NCI-H1105 treated with DMSO at 0.1 percent for 48 hours (cell line): ENCODE data around the gene PANK3.
"Not testable (repeated sequence)": the region's sequence is repeated elsewhere in the genome, so short reads cannot be mapped to it uniquely, and the experiment has no call there.

ENCODE experiments used
- DNase-seq: peaks from one replicate; lab custom pipeline; 2025; lab: John Stamatoyannopoulos, UW

PANK3 gene

DNA sequence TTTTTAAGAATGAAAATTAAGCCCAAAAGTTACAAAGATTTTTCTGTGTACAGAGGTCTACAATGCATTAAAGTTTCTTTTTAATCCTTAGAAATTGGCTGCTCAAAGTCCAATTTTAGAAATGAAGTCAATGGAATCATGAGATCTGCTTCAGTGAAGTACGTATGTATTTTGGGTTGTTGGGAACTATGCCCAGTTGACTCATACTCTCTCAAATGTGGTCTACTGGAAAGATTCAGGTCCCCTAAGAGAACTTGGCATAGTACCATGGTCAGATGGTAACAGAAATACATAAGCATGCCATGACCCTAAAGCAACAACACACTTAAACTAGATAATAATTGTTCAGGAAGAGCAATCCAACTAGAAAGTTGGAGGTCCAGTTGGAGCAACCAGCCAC is 27.0 kb downstream of the PANK3 start:
- no peak for DNase-seq

DNA sequence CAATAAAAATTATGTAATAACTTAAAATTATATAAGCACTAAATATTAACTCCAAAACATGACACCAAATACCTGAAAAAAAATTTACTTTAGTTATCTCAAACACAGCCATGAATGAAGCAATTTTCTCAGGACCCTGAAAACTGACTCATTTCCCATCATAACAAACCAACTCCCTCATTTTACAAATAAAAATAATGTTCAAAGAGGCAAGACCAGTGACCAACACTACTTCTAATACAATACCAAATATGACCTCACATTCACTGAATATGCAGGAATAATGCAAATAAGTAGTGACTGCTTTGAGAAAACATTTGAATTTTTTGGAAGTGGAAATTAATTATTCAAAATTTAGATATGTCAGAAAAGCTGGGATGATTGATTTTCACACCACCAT is 28.5 kb downstream of the PANK3 start:
- DNase-seq: no peak

DNA sequence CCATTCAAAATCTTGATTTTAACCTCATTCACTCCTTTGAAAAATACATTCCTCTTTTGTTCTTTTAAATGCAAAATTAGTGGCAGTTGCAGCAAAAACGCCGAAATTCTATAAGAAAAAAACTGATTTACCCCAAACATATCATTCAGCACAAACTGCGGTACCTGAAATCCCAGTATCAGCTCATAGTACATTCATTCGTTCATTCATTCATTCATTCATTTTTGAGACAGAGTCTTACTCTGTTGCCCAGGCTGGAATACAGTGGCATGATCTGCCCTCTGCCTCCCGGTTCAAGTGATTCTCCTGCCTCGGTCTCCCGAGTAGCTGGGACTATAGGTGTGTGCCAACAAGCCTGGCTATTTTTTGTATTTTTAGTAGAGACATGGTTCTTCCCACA is 29.6 kb downstream of the PANK3 start:
- no peak for DNase-seq

DNA sequence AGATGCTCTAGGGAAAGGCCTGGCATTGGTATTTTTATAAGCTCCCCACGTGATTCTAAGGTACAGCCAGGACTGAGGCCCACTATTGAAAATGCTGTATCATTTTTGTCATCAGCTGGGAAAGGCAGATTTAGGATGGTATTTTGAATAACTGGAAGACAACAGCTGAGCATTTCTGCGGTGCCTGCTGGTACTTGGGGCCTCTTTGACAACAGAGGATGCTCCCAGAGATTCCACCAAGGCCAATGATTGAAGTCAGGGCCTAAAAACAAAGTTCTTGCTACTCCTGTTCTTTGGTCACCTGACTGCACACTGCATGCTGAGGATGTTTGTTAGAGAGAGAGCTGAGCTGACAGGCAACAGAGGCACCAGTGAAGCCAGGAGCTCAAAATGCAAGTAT is 42.0 kb downstream of the PANK3 start:
- no peak for DNase-seq

DNA sequence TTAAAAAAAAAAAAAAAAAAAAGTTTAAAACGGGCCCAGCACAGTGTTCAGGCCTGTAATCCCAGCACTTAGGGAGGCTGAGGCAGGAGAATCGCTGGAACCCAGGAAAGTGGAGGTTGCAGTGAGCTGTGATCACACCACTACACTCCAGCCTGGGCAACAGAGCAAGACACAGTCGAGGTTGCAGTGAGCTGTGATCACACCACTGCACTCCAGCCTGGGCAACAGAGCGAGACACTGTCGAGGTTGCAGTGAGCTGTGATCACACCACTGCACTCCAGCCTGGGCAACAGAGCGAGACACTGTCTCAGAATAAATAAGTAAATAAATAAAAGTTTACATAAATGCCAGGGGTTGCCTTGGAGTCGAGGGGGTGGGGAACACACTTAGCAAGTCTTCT is 44.8 kb downstream of the PANK3 start:
- not testable (repeated sequence) for DNase-seq

DNA sequence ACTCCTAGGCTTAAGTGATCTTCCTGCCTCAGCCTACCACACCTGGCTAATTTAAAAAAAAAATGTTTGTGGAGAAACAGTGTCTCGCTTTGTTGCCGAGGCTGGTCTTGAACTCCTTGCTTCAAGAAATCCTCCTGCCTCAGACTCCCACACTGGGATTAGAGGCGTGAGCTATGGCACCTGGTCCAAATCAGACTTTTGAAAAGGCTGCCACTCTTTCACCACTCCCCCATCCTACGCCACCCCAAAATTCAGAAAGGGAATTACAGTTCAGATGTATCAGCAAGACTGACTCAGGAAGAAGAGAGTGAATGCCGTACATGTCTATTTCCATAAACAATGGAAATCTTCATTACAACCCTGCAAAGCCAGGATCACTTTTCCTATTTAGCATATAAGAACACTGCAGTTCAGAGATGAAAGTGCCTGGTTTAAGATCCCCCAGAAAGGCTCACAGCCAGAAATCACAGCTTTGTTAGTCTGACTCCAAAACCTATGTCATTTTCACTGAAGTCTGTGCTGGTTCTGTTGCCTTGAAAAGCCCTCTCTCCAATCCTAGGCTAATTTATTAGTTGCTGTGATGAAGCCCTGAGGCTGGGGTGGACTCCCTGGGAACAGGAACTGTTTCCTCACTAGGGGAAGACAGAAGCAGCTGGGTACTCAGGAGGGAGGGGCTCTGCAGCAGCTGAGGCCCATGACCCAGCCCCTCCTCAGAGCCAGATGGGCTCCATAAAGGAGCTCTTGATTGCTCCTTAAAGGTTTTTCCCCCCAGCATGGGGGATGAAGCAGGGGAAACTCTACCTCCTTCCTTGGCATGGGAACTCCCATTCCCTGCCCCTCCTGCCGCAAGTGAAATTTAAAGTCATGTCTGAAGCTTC is 46.9 kb downstream of the PANK3 start:
- no peak for DNase-seq

DNA sequence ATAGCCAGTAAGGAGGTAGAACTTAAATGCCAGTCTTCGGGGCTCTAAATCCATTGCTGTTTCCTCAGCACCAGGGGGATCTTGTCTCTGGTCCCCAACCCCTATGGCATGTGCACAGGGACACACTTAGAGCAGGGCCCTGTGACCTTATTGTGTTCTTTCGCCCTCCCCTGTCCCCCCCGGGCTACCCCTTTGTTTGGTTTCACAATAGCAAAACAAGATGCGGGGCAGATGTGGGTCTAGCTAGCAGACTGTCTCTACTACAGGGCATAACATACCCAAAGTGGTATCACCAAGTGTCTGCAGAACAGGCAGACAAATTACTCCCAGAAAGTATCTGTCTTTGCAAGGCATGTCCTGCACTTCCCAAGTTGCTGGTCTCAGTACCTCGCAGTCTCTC is 48.0 kb downstream of the PANK3 start:
- DNase-seq: no peak

DNA sequence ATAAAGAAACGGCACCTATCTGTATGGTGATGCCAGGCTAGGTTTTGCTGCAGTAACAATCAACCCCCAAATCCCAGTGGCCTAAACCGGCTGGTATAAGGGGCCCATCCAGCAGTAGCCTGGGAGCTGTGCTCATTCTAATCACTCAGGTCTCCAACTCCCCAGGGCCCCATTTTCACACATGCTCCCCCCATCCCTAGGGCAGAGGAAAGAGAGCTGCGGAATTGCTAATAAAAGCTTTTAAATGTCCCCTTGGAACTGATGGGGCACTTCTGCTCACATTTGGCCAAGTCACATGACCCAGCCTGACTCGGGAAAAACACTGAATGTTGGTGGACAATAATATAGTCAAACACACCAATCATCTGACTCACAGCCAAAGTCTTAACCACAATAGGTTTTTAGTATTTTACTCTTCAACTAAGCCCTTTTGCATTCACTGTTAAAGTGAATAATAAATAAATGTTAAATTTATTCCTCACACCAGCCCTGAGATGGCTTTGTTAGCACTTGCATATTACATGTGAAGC is 48.5 kb downstream of the PANK3 start:
- DNase-seq: no peak

DNA sequence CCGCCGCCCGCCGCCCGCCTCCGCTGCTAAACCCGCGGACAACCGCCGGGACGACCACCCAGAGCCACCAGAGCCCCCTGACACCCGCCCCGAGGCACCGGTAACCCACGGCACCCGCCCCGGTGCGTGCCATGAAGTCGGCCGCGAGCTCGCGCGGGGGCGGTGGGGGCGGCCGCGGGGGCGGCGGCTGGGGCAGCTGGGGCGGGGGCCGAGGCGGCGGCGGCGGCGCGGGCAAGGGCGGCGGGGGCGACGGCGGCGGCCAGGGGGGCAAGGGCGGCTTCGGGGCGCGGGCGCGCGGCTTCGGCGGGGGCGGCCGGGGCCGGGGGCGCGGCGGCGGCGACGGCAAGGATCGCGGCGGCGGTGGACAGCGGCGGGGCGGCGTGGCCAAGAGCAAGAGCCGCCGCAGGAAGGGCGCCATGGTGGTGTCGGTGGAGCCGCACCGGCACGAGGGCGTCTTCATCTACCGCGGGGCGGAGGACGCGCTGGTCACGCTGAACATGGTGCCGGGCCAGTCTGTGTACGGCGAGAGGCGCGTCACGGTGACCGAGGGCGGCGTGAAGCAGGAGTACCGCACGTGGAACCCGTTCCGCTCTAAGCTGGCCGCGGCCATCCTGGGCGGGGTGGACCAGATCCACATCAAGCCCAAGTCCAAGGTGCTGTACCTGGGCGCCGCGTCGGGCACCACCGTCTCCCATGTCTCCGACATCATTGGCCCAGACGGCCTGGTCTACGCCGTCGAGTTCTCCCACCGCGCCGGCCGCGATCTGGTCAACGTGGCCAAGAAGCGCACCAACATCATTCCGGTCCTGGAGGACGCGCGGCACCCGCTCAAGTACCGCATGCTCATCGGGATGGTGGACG is 49.6 kb downstream of the PANK3 start:
- DNase-seq: peak; percentile 0

DNA sequence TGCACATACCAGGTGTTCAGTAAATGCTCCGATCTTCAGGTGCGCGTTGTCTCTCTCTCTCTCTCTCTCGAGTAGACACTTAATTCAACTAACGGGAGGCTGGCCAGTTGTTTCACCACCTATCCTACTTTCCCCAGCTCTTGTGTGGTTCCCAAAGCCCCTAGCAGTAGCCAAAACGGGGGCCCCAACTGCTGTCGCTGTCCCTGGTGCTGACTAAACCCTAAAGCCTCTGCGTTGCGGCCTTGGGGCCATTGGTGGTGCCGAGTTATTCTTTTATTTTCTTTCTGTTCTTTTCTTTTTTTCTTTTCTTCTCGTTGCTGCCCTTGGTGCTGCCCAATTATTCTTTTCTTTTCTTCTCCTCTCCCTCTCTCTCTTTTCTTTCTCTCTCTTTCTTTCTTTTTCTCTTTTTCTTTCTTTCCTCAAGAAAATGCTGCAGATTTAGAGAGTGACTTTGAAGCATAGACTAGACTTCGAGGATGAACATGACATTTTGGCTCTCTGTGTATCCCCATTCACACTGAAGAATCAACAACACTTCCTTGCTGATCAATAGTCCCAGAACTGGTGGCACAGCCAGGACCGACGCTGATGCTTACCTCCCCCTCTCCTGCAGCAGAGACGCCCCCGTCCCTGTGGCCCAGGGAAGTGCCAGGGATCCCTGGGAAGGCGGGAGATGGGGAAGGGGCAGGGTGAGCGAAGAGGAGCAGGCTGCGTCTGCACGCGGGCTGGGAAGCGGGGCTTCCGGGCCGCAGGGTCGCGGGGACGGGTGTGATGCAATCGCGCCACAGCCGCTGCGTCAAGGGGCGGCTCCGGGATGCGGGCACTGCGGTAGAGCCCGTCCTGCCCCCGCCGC is 50.4 kb downstream of the PANK3 start, which contains the start of gene FBLL1:
TSS of gene FBLL1 (plus strand) at position 785 of the 853 bp plus-strand sequence. CDS start 200 bp downstream, outside the sequence.
- peak; percentile 29 for DNase-seq

DNA sequence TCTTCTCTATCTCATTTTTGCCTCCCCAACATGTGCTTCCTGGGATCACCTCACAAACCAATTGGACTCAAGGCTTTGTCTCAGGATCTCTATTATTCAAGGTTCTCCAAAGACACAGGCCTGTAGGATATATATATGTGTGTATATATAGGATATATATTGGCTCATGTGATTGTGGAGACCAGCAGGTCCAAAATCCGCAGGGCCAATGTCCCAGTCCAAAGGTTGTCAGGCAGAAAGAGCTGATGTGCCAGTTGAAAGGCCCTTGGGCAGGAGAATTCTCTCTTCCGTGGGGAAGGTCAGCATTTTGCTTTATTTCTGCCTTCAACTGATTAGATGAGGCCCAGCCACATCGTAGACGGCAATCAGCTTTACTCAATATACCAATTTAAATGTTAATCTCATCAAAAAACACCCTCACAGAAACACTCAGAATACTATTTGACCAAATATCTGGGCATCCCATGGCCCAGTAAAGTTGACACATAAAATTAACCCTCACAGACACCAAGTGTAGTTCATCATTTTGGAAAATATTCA is 51.3 kb downstream of the PANK3 start:
- DNase-seq: no peak

DNA sequence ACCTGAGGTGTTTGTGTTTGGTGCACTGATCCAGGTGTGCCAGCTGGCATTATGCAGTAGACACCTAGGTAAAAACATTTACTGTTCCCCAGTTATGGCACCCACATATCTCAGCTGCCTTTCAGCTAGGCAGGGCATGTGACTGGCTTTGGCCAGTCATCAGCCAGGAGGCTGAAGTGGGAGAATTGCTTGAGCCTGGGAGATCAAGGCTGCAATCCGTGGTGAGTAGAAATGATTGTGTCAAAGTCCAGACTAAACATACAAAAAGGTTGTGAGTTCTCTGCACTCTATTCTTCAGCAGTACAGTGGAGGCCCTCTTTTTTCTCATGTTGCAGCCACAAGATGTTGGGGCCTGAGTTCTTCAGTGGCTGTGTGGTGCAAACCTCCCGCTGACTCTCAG is 53.3 kb downstream of the PANK3 start:
- DNase-seq: no peak

DNA sequence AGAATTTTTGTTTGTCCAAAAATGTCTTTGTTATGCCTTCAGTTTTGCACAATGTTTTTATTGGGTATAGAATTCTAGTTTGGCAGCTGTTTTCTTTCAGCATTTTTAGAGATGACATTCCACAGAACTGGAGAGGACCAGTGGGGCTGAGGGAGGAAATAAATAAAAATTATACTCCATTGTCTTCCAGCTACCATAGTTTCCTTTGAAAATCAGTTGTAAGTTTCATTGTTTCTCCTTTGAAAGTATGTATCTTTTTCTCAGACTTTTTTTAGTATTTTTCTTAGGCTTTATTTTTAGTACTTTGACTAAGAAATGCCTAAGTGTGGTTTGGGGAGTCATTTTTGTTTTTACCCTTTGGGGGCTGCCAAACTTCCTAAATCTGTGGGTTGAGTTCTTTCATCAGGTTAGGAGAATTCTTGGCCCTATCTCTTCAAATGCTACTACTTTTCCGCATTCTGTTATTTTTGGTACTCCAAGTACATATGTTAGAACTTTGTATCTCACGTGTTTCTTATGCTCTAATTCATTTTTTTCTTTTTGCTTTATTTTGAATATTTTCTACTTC is 65.2 kb downstream of the PANK3 start:
- DNase-seq: no peak

DNA sequence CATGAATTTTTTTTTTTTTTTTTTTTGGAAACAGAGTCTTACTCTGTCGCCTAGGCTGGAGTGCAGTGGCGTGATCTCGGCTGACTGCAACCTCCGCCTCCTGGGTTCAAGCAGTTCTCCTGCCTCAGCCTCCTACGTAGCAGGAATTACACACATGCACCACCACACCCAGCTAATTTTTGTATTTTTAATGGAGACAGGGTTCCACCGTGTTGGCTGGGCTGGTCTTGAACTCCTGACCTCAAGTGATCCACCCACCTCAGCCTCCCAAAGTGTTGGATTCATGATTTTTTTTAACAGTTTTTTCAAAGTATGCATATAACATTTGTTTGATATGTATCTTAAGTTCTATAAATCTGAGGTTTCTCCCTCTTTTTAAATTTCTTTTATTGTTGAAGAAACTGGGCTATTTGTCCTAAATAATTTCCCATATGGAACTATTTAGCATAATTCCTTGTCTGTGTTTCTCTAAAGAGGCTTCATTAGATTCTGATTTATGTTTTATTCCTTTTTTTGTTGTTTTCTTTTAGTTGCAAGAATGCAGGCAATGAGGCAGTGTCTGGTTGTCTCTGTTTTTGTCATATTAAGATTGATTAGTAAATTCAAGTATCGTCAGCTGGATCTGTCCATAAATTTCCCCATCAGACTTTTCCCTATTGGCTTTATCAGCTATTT is 76.5 kb downstream of the PANK3 start:
- no peak for DNase-seq
